GM10248 (cell line): ENCODE data around the gene CDK2.
A peak's percentile ranks its signal among the peaks of the same experiment; 100 is the strongest.
"Not testable (repeated sequence)": the region's sequence is repeated elsewhere in the genome, so short reads cannot be mapped to it uniquely, and the experiment has no call there.

ENCODE experiments used
- CTCF ChIA-PET: fragments of 300-600 bp; sonication (Branson Sonifier 250); formaldehyde crosslinking; extraction: SDS; loops from one replicate; lab custom pipeline; 2021; ENCODE audit warnings: antibody characterized with exemption; lab: Yijun Ruan, JAX
- POLR2A ChIA-PET: fragments of 350-650 bp; sonication (Branson Sonifier 250); formaldehyde crosslinking; extraction: SDS; loops from one replicate; lab custom pipeline; 2020; ENCODE audit warnings: antibody characterized with exemption; lab: Yijun Ruan, JAX
- DNase-seq: peaks from one replicate; pipeline ENCODE4 v3.0.0; 2012; ENCODE audit errors: extremely low spot score
- CTCF ChIP-seq: IDR thresholded peaks from 2 replicates; pipeline ENCODE4 v1.5.1; 2012; ENCODE audit warnings: mild to moderate bottlenecking, low read depth; ENCODE audit errors: extremely low read depth, missing control alignments, control extremely low read depth

CDK2 gene

GRCh38 chr12:55966408-55967281 is at the start of gene CDK2:
Gene CDK2, plus strand, starts transcription at chr12:55966830. Its CDS starts 179 bp downstream, at chr12:55967009.
- DNase-seq = peak; percentile 94
- POLR2A ChIA-PET = interaction anchor here (1.1 kb wide), 1 partner anchor 223 kb away, joined by 13 read pairs; no protein-coding TSS in a partner anchor
- CTCF ChIA-PET = interaction anchor here (1.5 to 2.2 kb wide), 2 partner anchors 24 to 30 kb away, joined by 3 to 21 read pairs; partner anchors contain the start of gene SUOX
- no peak for TF ChIP-seq CTCF

DNA sequence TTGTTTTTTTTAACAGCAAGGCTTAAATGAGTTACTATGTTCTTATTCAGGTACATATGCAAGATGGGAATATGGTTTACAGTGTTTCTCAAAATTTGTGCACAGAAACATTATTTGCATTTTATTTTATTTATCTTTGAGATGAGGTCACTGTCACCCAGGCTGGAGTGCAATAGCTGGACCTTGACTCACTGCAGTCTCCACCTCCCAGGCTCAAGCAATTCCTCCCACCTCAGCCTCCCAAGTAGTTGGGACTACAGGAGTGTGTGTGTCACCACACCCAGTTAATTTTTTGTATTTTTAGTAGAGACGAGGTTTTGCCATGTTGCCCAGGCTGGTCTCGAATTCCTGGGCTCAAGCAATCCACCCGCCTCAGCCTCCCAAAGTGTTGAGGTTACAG is 47.6 kb upstream of the CDK2 start:
- CTCF ChIA-PET, DNase-seq: not testable (repeated sequence)

GRCh38 chr12:55922126-55922525 is 44.5 kb upstream of the CDK2 start:
- TF ChIP-seq CTCF = no peak
- POLR2A ChIA-PET = no interaction called here
- CTCF ChIA-PET = interaction anchor here (1.3 kb wide), 1 partner anchor 17 kb away, joined by 6 read pairs; no protein-coding TSS in a partner anchor
- DNase-seq = no peak

More for the DNA sequence above, 47.6 kb upstream of the CDK2 start:
- POLR2A ChIA-PET = not testable (repeated sequence)

- DNase-seq = not testable (repeated sequence)
- ChIA-PET POLR2A (interaction anchor here (0.7 kb wide), 1 partner anchor 98 kb away, joined by 3 read pairs; no protein-coding TSS in a partner anchor), CTCF (interaction anchor here (1.0 kb wide), 1 partner anchor 10 kb away, joined by 3 read pairs; no protein-coding TSS in a partner anchor)
These were observed 43.0 kb upstream of the CDK2 start for GRCh38 chr12:55923648-55924047.

- TF ChIP-seq CTCF = no peak
- DNase-seq = no peak
- ChIA-PET POLR2A (no interaction called here), CTCF (interaction anchor here (0.9 to 7.5 kb wide), 15 partner anchors 10 to 186 kb away, joined by 3 to 92 read pairs (median 4); partner anchors contain the start of genes DNAJC14, ORMDL2 and SARNP)
These were observed 41.3 kb upstream of the CDK2 start for GRCh38 chr12:55925371-55925770.

GRCh38 chr12:55925870-55926737 is 40.5 kb upstream of the CDK2 start:
- ChIA-PET CTCF (interaction anchor here (0.6 to 7.5 kb wide), 28 partner anchors 10 to 187 kb away, joined by 3 to 92 read pairs (median 4); partner anchors contain the start of genes DNAJC14, ORMDL2, RAB5B and SARNP), POLR2A (interaction anchor here (0.8 to 1.6 kb wide), 2 partner anchors 48 to 106 kb away, joined by 3 to 4 read pairs; partner anchors contain the start of gene RAB5B)
- no peak for TF ChIP-seq CTCF
- no peak for DNase-seq
